Neural progenitor cell (in vitro differentiated cells): Measurements from ENCODE around the gene EFNA5. TPM values are rescaled to one million over a fixed set of nuclear protein-coding genes. Genes with fewer than 3 reads are reported as not detected.
A peak's percentile ranks its signal among the peaks of the same experiment; 100 is the strongest.

Experiments used
- DNase-seq: peaks from one replicate; pipeline ENCODE4 v3.0.0-alpha.2; 2016; ENCODE audit warnings: low spot score
- H2AFZ ChIP-seq: fragments of 200-600 bp; sonication (generic); replicated peaks from 2 replicates; pipeline ENCODE4 v1.6.1; 2016; ENCODE audit warnings: antibody characterized with exemption
- H3F3A ChIP-seq: fragments of 200-600 bp; sonication (generic); 2 replicates; pipeline ENCODE4 v1.6.1; 2016; ENCODE audit warnings: antibody characterized with exemption, low read depth
- H3K27ac ChIP-seq: fragments of 200-600 bp; sonication (generic); 2 replicates; pipeline ENCODE4 v1.5.1; 2016; ENCODE audit warnings: mild to moderate bottlenecking
- H3K27me3 ChIP-seq: fragments of 200-600 bp; sonication (generic); 2 replicates; pipeline ENCODE4 v1.6.1; 2016; ENCODE audit warnings: mild to moderate bottlenecking, moderate library complexity
- H3K36me3 ChIP-seq: fragments of 200-600 bp; sonication (generic); 2 replicates; pipeline ENCODE4 v1.5.1; 2016
- H3K4me1 ChIP-seq: fragments of 200-600 bp; sonication (generic); 2 replicates; pipeline ENCODE4 v1.6.1; 2016; ENCODE audit warnings: mixed run types
- H3K4me2 ChIP-seq: fragments of 200-600 bp; sonication (generic); 2 replicates; pipeline ENCODE4 v1.6.1; 2016
- H3K4me3 ChIP-seq: fragments of 200-600 bp; sonication (generic); 2 replicates; pipeline ENCODE4 v1.5.1; 2016
- H3K79me2 ChIP-seq: fragments of 200-600 bp; sonication (generic); 2 replicates; pipeline ENCODE4 v1.6.1; 2016; ENCODE audit warnings: low read depth
- H3K9ac ChIP-seq: fragments of 200-600 bp; sonication (generic); 2 replicates; pipeline ENCODE4 v1.6.1; 2016
- H3K9me3 ChIP-seq: fragments of 200-600 bp; sonication (generic); 2 replicates; pipeline ENCODE4 v1.5.1; 2016; ENCODE audit warnings: low read depth
- H4K20me1 ChIP-seq: fragments of 200-600 bp; sonication (generic); 2 replicates; pipeline ENCODE4 v1.6.1; 2016; ENCODE audit warnings: low read depth
- H3K27ac Mint-ChIP-seq: 3 replicates; pipeline ENCODE4 v1.8.0; 2021; ENCODE audit warnings: mixed read lengths
- H3K27me3 Mint-ChIP-seq: 2 replicates; pipeline ENCODE4 v1.8.0; 2022; ENCODE audit warnings: low read depth, mild to moderate bottlenecking, inconsistent platforms, moderate library complexity, mixed read lengths; ENCODE audit not compliant: insufficient read depth
- H3K36me3 Mint-ChIP-seq: 3 replicates; pipeline ENCODE4 v1.8.0; 2021; ENCODE audit warnings: mixed read lengths
- H3K4me1 Mint-ChIP-seq: 3 replicates; pipeline ENCODE4 v1.8.0; 2021; ENCODE audit warnings: mixed read lengths
- H3K4me3 Mint-ChIP-seq: 3 replicates; pipeline ENCODE4 v1.8.0; 2021; ENCODE audit warnings: mild to moderate bottlenecking, moderate library complexity, mixed read lengths
- H3K9me3 Mint-ChIP-seq: 3 replicates; pipeline ENCODE4 v1.8.0; 2020; ENCODE audit warnings: mixed read lengths
- EZH2 ChIP-seq: fragments of 200-600 bp; sonication (generic); IDR thresholded peaks from 2 replicates; pipeline ENCODE4 v1.6.1; 2017; ENCODE audit warnings: antibody characterized with exemption, mild to moderate bottlenecking, moderate library complexity
- EZH2phosphoT487 ChIP-seq: fragments of 200-600 bp; sonication (generic); IDR thresholded peaks from 2 replicates; pipeline ENCODE4 v1.6.1; 2017; ENCODE audit warnings: antibody characterized with exemption
- total RNA-seq: library from RNA; depleted of rRNA; stranded (reverse); fragments of >200 nt; gene quantifications from 2 replicates; pipeline ENCODE4 v1.2.3, GENCODE V29; 2015; ENCODE audit warnings: low replicate concordance
- TF ChIP-seq, protein P1 (sequence below): fragments of 200-600 bp; sonication (generic); IDR thresholded peaks from 2 replicates; pipeline ENCODE4 v1.5.1; 2017; ENCODE audit warnings: antibody characterized with exemption, mild to moderate bottlenecking

EFNA5 gene
- total RNA-seq, 1 donor from 2014 or later: 105 TPM

DNA sequence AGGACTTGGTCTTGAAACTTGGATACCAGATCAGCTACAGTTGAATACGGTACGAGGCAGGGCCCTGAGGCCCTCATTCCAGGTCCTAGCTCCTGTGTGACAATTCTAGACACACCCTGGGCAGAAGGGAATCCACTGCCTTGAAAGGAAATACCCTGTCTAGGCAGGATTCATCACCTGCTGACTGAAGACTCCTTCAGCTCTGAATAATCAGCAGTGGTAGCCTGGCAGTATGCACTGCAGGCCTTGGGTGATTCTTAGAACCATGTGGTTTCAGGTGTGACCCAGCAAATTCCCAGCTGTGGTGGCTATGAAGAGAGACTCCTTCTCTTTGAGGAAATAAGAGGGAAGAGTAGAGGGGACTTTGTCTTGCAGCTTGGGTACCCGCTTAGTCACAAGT is 17.2 kb upstream of the EFNA5 start:
- H3K79me2 ChIP-seq: no peaks in the 10 kb centered on the region
- DNase-seq: no peak
- Mint-ChIP-seq H3K27ac (no peak overlapping the region), H3K36me3 (peaks cover 1% of the 10 kb centered on the region), H3K27me3 (no peaks in the 10 kb centered on the region), H3K4me3 (no peak overlapping the region), H3K9me3 (peaks cover 14% of the 10 kb centered on the region), H3K4me1 (peaks cover under 1% of the 10 kb centered on the region)
- TF ChIP-seq, protein P1, sequence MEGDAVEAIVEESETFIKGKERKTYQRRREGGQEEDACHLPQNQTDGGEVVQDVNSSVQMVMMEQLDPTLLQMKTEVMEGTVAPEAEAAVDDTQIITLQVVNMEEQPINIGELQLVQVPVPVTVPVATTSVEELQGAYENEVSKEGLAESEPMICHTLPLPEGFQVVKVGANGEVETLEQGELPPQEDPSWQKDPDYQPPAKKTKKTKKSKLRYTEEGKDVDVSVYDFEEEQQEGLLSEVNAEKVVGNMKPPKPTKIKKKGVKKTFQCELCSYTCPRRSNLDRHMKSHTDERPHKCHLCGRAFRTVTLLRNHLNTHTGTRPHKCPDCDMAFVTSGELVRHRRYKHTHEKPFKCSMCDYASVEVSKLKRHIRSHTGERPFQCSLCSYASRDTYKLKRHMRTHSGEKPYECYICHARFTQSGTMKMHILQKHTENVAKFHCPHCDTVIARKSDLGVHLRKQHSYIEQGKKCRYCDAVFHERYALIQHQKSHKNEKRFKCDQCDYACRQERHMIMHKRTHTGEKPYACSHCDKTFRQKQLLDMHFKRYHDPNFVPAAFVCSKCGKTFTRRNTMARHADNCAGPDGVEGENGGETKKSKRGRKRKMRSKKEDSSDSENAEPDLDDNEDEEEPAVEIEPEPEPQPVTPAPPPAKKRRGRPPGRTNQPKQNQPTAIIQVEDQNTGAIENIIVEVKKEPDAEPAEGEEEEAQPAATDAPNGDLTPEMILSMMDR: no peak
- H3K27ac ChIP-seq: no peak overlapping the region
- H4K20me1 ChIP-seq: no peaks in the 10 kb centered on the region
- no peaks in the 10 kb centered on the region for H3K9me3 ChIP-seq
- H3K36me3 ChIP-seq: peaks cover 6% of the 10 kb centered on the region
- peaks cover 5% of the 10 kb centered on the region for H3F3A ChIP-seq
- peak overlapping the region; percentile 55 for H2AFZ ChIP-seq
- H3K4me2 ChIP-seq: no peak overlapping the region
- H3K4me3 ChIP-seq: no peak overlapping the region
- peaks cover 5% of the 10 kb centered on the region for H3K4me1 ChIP-seq
- no peak overlapping the region for H3K9ac ChIP-seq
- no peaks in the 10 kb centered on the region for H3K27me3 ChIP-seq

DNA sequence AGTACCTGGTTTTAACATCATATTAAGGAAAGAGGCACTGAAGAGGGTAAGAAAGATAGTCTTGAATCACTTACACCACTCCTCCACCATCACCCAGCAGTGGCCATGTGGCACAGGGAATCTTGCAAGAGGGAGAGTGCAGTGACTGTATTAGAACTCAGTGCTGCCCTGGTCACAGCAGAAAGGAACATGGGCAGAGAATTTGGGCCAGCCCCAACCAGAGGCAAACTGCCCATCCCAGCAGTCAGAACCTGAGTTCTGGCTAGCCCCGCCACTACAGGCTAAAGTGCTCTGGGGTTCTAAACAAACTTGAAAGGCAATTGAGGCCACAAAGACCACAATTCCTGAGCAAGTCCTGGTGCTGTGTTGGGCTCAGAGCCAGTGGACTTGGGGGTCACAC is 16.7 kb upstream of the EFNA5 start:
- H3K9me3 Mint-ChIP-seq: peaks cover 13% of the 10 kb centered on the region
- H3K4me1 Mint-ChIP-seq: peaks cover 6% of the 10 kb centered on the region
- peaks cover 10% of the 10 kb centered on the region for H3K4me1 ChIP-seq
- H3K4me2 ChIP-seq: no peak overlapping the region
- H3K27me3 ChIP-seq: no peaks in the 10 kb centered on the region
- no peak overlapping the region for H3K27ac ChIP-seq
- H3F3A ChIP-seq: peaks cover 10% of the 10 kb centered on the region
- no peaks in the 10 kb centered on the region for H4K20me1 ChIP-seq
- H3K9ac ChIP-seq: no peak overlapping the region
- H3K4me3 ChIP-seq: no peak overlapping the region
- no peak overlapping the region for H3K4me3 Mint-ChIP-seq
- H3K27me3 Mint-ChIP-seq: no peaks in the 10 kb centered on the region
- peaks cover 1% of the 10 kb centered on the region for H3K36me3 Mint-ChIP-seq
- no peaks in the 10 kb centered on the region for H3K9me3 ChIP-seq
- H3K36me3 ChIP-seq: peaks cover 3% of the 10 kb centered on the region
- no peak for DNase-seq
- H3K79me2 ChIP-seq: no peaks in the 10 kb centered on the region
- H2AFZ ChIP-seq: peak overlapping the region; percentile 55
- no peak overlapping the region for H3K27ac Mint-ChIP-seq
- TF ChIP-seq, protein P1: no peak
- TF ChIP-seq EZH2phosphoT487: no peak

DNA sequence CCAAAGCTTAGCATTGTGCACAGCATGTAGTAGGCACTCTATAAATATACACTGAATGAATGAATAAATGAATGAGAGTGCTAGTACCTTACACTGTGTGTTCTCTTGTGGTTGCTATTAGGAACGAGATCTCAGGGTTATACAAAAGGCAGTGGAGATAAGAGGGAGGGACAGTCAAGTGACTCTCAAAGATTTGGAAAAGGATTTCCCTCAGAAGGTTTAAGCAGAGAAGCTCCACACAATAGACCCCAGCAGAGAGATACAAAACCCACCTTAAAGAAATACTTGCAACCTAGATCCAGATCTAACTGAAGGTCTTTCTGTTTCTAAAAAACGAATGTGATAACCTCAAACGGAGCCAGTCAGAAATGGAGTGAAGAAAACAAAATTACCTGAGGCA is 11.8 kb upstream of the EFNA5 start:
- Histone ChIP-seq H3K27me3 (no peaks in the 10 kb centered on the region), H3K36me3 (no peaks in the 10 kb centered on the region), H3K4me2 (peak overlapping the region; percentile 57), H3K4me3 (no peak overlapping the region), H3K79me2 (no peaks in the 10 kb centered on the region), H2AFZ (no peak overlapping the region), H3K9me3 (no peaks in the 10 kb centered on the region), H3K9ac (no peak overlapping the region), H3K4me1 (peaks cover 29% of the 10 kb centered on the region), H3F3A (peaks cover 20% of the 10 kb centered on the region), H4K20me1 (no peaks in the 10 kb centered on the region), H3K27ac (peak overlapping the region; percentile 2)
- peak; percentile 60 for DNase-seq
- Mint-ChIP-seq H3K27me3 (no peaks in the 10 kb centered on the region), H3K27ac (no peak overlapping the region), H3K36me3 (peaks cover 1% of the 10 kb centered on the region), H3K9me3 (peaks cover 2% of the 10 kb centered on the region), H3K4me3 (no peak overlapping the region), H3K4me1 (peaks cover 20% of the 10 kb centered on the region)
- peak; percentile 79 for TF ChIP-seq EZH2phosphoT487
- TF ChIP-seq EZH2: no peak

DNA sequence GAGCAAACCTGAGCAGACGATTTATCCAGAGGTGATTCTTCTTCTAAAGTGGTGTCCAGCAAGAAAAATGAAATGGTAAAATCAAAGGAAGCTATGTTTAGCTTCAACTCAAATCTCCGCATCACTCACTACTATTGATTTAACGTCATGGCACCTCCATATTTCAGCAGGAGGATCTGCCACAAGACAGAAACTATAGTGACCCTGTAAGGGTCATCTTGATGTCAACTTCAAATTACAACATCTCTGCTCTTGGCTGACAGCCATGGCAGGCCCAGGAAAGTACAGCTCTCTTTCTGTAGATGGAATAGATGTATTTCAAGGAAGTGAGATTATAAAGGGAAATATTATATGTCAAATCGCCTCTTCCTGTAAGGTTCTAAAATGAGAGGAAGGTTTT is 10.1 kb upstream of the EFNA5 start:
- Histone ChIP-seq H3K9ac (no peak overlapping the region), H3K79me2 (no peaks in the 10 kb centered on the region), H3K27ac (no peak overlapping the region), H2AFZ (no peak overlapping the region), H3K27me3 (no peaks in the 10 kb centered on the region), H3K4me3 (no peak overlapping the region), H3K36me3 (no peaks in the 10 kb centered on the region), H3K4me1 (peaks cover 35% of the 10 kb centered on the region), H4K20me1 (no peaks in the 10 kb centered on the region), H3K4me2 (no peak overlapping the region), H3K9me3 (no peaks in the 10 kb centered on the region), H3F3A (peaks cover 20% of the 10 kb centered on the region)
- no peaks in the 10 kb centered on the region for H3K36me3 Mint-ChIP-seq
- DNase-seq: no peak
- no peak overlapping the region for H3K4me3 Mint-ChIP-seq
- H3K4me1 Mint-ChIP-seq: peaks cover 20% of the 10 kb centered on the region
- no peak overlapping the region for H3K27ac Mint-ChIP-seq
- TF ChIP-seq EZH2phosphoT487 (no peak), EZH2 (no peak)
- TF ChIP-seq, protein P1: no peak
- H3K9me3 Mint-ChIP-seq: no peaks in the 10 kb centered on the region
- H3K27me3 Mint-ChIP-seq: no peaks in the 10 kb centered on the region
